ENCODE data around the gene LEKR1. TPM values are rescaled to one million over a fixed set of nuclear protein-coding genes. Genes with fewer than 3 reads are reported as not detected.

The LEKR1 gene
- total RNA-seq, 2 experiments from 2014 or later: 0.16 TPM; not detected in 1

GRCh38 chr3:156790156-156790555, 36.0 kb upstream of the LEKR1 start:
- Histone ChIP-seq H4K20me1 (ENCODE audit: insufficient read depth, low read length) (no peaks in the 10 kb centered on the region), H3K4me1 (ENCODE audit: insufficient read depth, low read length, poor library complexity, severe bottlenecking) (no peaks in the 10 kb centered on the region), H3K79me2 (ENCODE audit: insufficient read depth, low read depth, low read length) (no peaks in the 10 kb centered on the region), H3K9me3 (ENCODE audit: low read length) (no peaks in the 10 kb centered on the region), H3K4me3 (ENCODE audit: low read depth, low read length, poor library complexity, severe bottlenecking) (no peak overlapping the region), H3K9me2 (ENCODE audit: insufficient read depth, low read length) (no peaks in the 10 kb centered on the region), H3K27ac (ENCODE audit: low read depth, low read length, poor library complexity, severe bottlenecking) (no peak overlapping the region), H2AFZ (ENCODE audit: low read length) (no peak overlapping the region), H3K36me3 (ENCODE audit: insufficient read depth, low read length) (no peaks in the 10 kb centered on the region), H3K4me2 (ENCODE audit: low read length) (no peak overlapping the region)
- no peak for TF ChIP-seq CTCF (conservative IDR thresholded peaks at IDR 0.05; ENCODE audit: low read length)
- no peak for TF ChIP-seq EZH2phosphoT487 (IDR thresholded peaks at IDR 0.05; ENCODE audit: borderline replicate concordance, low read depth, low read length)
- no peak for DNase-seq (ENCODE audit: low spot score)
- ChIA-PET POLR2A (no interaction called here), CTCF (ENCODE audit: unreplicated experiment) (no interaction called here)
- BruUV-seq (replicated peaks): no TSS peak
- intact Hi-C loops (cut with micrococcal nuclease; ENCODE audit: unreplicated experiment): no loop called here

- ChIA-PET CTCF (ENCODE audit: unreplicated experiment) (no interaction called here), POLR2A (no interaction called here)
- no peaks in the 10 kb centered on the region for H3K4me1 ChIP-seq (ENCODE audit: insufficient read depth, low read length, poor library complexity, severe bottlenecking)
- no peaks in the 10 kb centered on the region for H4K20me1 ChIP-seq (ENCODE audit: insufficient read depth, low read length)
- no peaks in the 10 kb centered on the region for H3K79me2 ChIP-seq (ENCODE audit: insufficient read depth, low read depth, low read length)
- intact Hi-C loops (cut with micrococcal nuclease; ENCODE audit: unreplicated experiment): no loop called here
- no peaks in the 10 kb centered on the region for H3K9me3 ChIP-seq (ENCODE audit: low read length)
- TF ChIP-seq CTCF (conservative IDR thresholded peaks at IDR 0.05; ENCODE audit: low read length) (no peak), EZH2phosphoT487 (IDR thresholded peaks at IDR 0.05; ENCODE audit: borderline replicate concordance, low read depth, low read length) (no peak)
- DNase-seq (ENCODE audit: low spot score): no peak
- H3K9me2 ChIP-seq (ENCODE audit: insufficient read depth, low read length): no peaks in the 10 kb centered on the region
- no peak overlapping the region for H2AFZ ChIP-seq (ENCODE audit: low read length)
- no peak overlapping the region for H3K27ac ChIP-seq (ENCODE audit: low read depth, low read length, poor library complexity, severe bottlenecking)
- no TSS peak for BruUV-seq (replicated peaks)
- H3K36me3 ChIP-seq (ENCODE audit: insufficient read depth, low read length): no peaks in the 10 kb centered on the region
- H3K4me3 ChIP-seq (ENCODE audit: low read depth, low read length, poor library complexity, severe bottlenecking): no peak overlapping the region
- H3K4me2 ChIP-seq (ENCODE audit: low read length): no peak overlapping the region
Observed at GRCh38 chr3:156792114-156792513, 34.0 kb upstream of the LEKR1 start.

- intact Hi-C loops (cut with micrococcal nuclease; ENCODE audit: unreplicated experiment): no loop called here
- CTCF ChIA-PET (ENCODE audit: unreplicated experiment): no interaction called here
- no peak overlapping the region for H3K4me3 ChIP-seq (ENCODE audit: low read depth, low read length, poor library complexity, severe bottlenecking)
- POLR2A ChIA-PET: interaction anchor here (1.3 kb wide), 1 partner anchor 15 kb away, joined by 4 read pairs; no protein-coding TSS in a partner anchor
- DNase-seq (ENCODE audit: low spot score): no peak
- no peak overlapping the region for H3K27ac ChIP-seq (ENCODE audit: low read depth, low read length, poor library complexity, severe bottlenecking)
- H3K4me1 ChIP-seq (ENCODE audit: insufficient read depth, low read length, poor library complexity, severe bottlenecking): no peaks in the 10 kb centered on the region
- H3K9me3 ChIP-seq (ENCODE audit: low read length): no peaks in the 10 kb centered on the region
- TF ChIP-seq EZH2phosphoT487 (IDR thresholded peaks at IDR 0.05; ENCODE audit: borderline replicate concordance, low read depth, low read length): no peak
- TF ChIP-seq CTCF (conservative IDR thresholded peaks at IDR 0.05; ENCODE audit: low read length): no peak
- no peaks in the 10 kb centered on the region for H4K20me1 ChIP-seq (ENCODE audit: insufficient read depth, low read length)
- no peak overlapping the region for H3K4me2 ChIP-seq (ENCODE audit: low read length)
- H3K79me2 ChIP-seq (ENCODE audit: insufficient read depth, low read depth, low read length): no peaks in the 10 kb centered on the region
- BruUV-seq (replicated peaks): no TSS peak
- H3K9me2 ChIP-seq (ENCODE audit: insufficient read depth, low read length): no peaks in the 10 kb centered on the region
- H2AFZ ChIP-seq (ENCODE audit: low read length): no peak overlapping the region
- no peaks in the 10 kb centered on the region for H3K36me3 ChIP-seq (ENCODE audit: insufficient read depth, low read length)
Observed at GRCh38 chr3:156792536-156792935, 33.6 kb upstream of the LEKR1 start.

All from OCI-LY7 (cell line).